ENCODE measurements around the gene PEX16. TPM values are rescaled to one million over a fixed set of nuclear protein-coding genes. Genes with fewer than 3 reads are reported as not detected.

Gene PEX16
- total RNA-seq, 6 donors from 2014 or later: 22.9 to 43.0 (median 32.6) TPM

DNA sequence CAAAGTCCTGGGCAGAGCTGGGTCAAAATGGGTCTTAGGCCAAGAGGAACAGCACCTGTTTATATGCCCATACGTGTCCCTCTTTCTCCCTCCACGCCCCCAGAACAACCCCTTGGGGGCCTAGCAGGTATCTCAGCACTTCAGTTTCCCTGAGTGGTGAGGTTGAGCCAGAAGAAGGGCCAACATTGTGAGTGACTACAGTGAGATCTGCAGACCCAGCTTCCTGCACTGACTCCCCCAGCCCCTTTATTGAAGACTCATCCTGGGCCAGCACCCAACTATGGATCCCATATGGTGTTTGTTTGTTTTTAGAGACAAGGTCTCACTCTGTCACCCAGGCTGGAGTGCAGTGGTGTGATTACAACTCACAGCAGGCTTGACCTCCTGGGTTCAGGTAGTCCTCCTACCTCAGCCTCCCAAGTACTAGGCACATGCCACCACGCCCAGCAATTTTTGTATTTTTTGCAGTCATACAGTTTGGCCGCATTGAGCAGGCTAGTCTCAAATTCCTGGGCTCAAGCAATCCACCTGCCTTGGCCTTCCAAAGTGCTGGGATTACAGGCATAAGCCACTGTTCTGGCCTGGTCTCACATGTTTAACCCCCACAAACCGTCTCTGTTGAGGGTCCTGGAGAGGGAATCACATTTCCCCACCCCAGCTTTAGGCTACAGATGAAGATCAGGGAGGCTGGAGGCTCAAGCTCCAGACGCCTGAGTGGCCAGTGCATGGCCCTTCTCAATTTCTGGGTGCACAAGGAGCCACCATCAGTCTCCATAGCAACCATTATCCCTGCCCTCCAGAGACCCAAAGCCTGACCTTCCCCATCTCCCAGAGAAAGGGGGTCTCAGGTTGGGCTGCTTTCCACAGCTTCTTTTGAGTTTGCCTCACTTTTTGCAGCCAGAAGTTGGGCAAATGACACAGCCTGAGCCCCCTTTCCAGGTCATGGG lies 3.1 kb upstream of the PEX16 start:
- no peak for TF ChIP-seq EP300 (IDR thresholded peaks at IDR 0.05)
- H3K4me1 ChIP-seq: peaks cover 32 to 50% (median 41%) of the 10 kb centered on the region in 4 donors
- H3K9me3 ChIP-seq: no peaks in the 10 kb centered on the region
- 74 to 83% methylated on average over 5 to 6 of the region's 6 CpGs for WGBS, 2 donors
- no peak overlapping the region for H3K4me3 ChIP-seq
- peak overlapping the region; percentile 43 to 86 (median 72) for H3K27ac ChIP-seq
- ATAC-seq (ENCODE audit: low FRiP score in 2 of 2) (no peak), DNase-seq (no peak)
- peaks cover 0 to 2% (median 1%) of the 10 kb centered on the region in 4 donors for H3K36me3 ChIP-seq
- peaks cover 0 to 23% (median 16%) of the 10 kb centered on the region in 4 donors for H3K27me3 ChIP-seq

- peak overlapping the region in 1 of 4 donors; percentile 86 for H3K27ac ChIP-seq
- H3K27me3 ChIP-seq: peaks cover 0 to 23% (median 16%) of the 10 kb centered on the region in 4 donors
- H3K4me3 ChIP-seq: no peak overlapping the region
- TF ChIP-seq POLR2A (IDR thresholded peaks at IDR 0.05): no peak
- TF ChIP-seq CTCF (IDR thresholded peaks at IDR 0.05): no peak
- TF ChIP-seq POLR2AphosphoS5 (IDR thresholded peaks at IDR 0.05): no peak
- no peak for TF ChIP-seq EP300 (IDR thresholded peaks at IDR 0.05)
- H3K36me3 ChIP-seq: peaks cover 0 to 11% (median 5%) of the 10 kb centered on the region in 4 donors
- H3K4me1 ChIP-seq: peaks cover 32 to 53% (median 41%) of the 10 kb centered on the region in 4 donors
- no peak for ATAC-seq (ENCODE audit: low FRiP score in 2 of 2)
- 78 to 81% methylated on average over 10 to 13 of the region's 13 CpGs for WGBS, 2 donors
- no peaks in the 10 kb centered on the region for H3K9me3 ChIP-seq
- no peak for DNase-seq
Measured at GRCh38 chr11:45919806-45920530, 2.3 kb upstream of the PEX16 start.

DNA sequence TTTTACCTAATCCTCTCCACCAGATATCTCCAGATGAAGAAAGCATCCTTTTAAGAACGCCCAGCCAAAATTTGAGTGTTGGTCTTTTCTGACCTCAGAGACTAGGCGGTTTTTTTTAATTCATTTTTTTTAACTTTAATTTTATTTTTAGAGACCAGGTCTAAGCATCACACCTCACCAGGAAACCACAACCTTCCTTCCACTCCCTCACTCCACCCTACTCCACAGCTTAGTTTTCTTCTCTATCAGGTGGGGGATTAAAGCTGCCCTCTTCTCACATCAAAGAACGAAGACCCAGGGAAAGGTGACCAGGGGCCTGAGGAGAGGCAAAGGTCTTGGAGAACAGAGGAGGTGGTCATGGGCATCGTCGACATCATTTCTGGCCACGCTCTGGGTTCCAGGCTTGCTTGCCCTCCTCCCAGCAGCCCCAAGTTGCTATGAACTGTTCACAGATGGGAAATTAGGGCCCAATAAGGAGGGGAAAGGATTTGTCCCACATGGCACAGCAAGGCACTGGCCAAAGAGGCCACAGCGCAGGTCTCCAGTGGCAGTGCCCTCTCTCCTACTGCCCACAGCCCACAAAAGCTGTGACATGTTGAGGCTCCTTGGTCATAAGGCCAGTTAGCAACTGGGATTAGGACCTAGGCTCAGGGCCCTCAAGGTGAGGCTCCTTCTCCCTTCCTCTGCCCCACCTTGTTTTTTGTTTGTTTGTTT lies 1.4 kb upstream of the PEX16 start:
- DNase-seq: no peak
- 65 to 67% methylated on average over 7 of the region's 7 CpGs for WGBS, 2 donors
- H3K27ac ChIP-seq: peak overlapping the region; percentile 88 to 93 (median 92)

GRCh38 chr11:45918331-45918941 lies 759 bp upstream of the PEX16 start:
- Histone ChIP-seq H3K27me3 (peaks cover 0 to 22% (median 16%) of the 10 kb centered on the region in 4 donors), H3K36me3 (peaks cover 13 to 26% (median 18%) of the 10 kb centered on the region in 4 donors), H3K4me1 (peaks cover 32 to 52% (median 41%) of the 10 kb centered on the region in 4 donors), H3K4me3 (peak overlapping the region; percentile 73 to 96 (median 89)), H3K27ac (peak overlapping the region; percentile 88 to 93 (median 92)), H3K9me3 (no peaks in the 10 kb centered on the region)
- peak; percentile 86 to 89 for ATAC-seq (ENCODE audit: low FRiP score in 2 of 2)
- WGBS, 2 donors: 1% methylated on average over 31 to 38 of the region's 38 CpGs
- TF ChIP-seq POLR2A (IDR thresholded peaks at IDR 0.05) (peak in 3 of 4 donors; percentile 34 to 78 (median 43)), EP300 (IDR thresholded peaks at IDR 0.05) (no peak), POLR2AphosphoS5 (IDR thresholded peaks at IDR 0.05) (peak; percentile 82 to 90)
- peak; percentile 92 to 93 for DNase-seq

More for the DNA sequence above, 1.4 kb upstream of the PEX16 start:
- Histone ChIP-seq H3K4me3 (peak overlapping the region in 3 of 4 donors; percentile 73 to 96 (median 83)), H3K9me3 (no peaks in the 10 kb centered on the region), H3K36me3 (peaks cover 6 to 19% (median 12%) of the 10 kb centered on the region in 4 donors), H3K27me3 (peaks cover 0 to 23% (median 16%) of the 10 kb centered on the region in 4 donors), H3K4me1 (peaks cover 32 to 53% (median 41%) of the 10 kb centered on the region in 4 donors)
- no peak for ATAC-seq (ENCODE audit: low FRiP score in 2 of 2)
- TF ChIP-seq POLR2A (IDR thresholded peaks at IDR 0.05) (no peak), EP300 (IDR thresholded peaks at IDR 0.05) (no peak), POLR2AphosphoS5 (IDR thresholded peaks at IDR 0.05) (no peak), CTCF (IDR thresholded peaks at IDR 0.05) (no peak)

GRCh38 chr11:45917286-45917622 lies 423 bp downstream of the PEX16 start:
- 0 to 4% methylated on average over 6 to 16 of the region's 16 CpGs for WGBS, 2 donors
- no peak for ATAC-seq (ENCODE audit: low FRiP score in 2 of 2)
- DNase-seq: peak in 1 of 2 donors; percentile 66
- H3K9me3 ChIP-seq: no peaks in the 10 kb centered on the region
- peaks cover 20 to 40% (median 30%) of the 10 kb centered on the region in 4 donors for H3K4me1 ChIP-seq
- peaks cover 20 to 38% (median 29%) of the 10 kb centered on the region in 4 donors for H3K36me3 ChIP-seq
- H3K27me3 ChIP-seq: peaks cover 0 to 10% (median 5%) of the 10 kb centered on the region in 4 donors
- peak overlapping the region; percentile 88 to 93 (median 92) for H3K27ac ChIP-seq
- no peak for TF ChIP-seq POLR2AphosphoS5 (IDR thresholded peaks at IDR 0.05)
- TF ChIP-seq POLR2A (IDR thresholded peaks at IDR 0.05): no peak
- TF ChIP-seq CTCF (IDR thresholded peaks at IDR 0.05): no peak
- no peak for TF ChIP-seq EP300 (IDR thresholded peaks at IDR 0.05)
- peak overlapping the region; percentile 73 to 96 (median 89) for H3K4me3 ChIP-seq
